ACC112 (cell line): ENCODE results near the gene METTL27.

Experiments
- H2AFZ ChIP-seq: fragments of 200-600 bp; sonication (generic); one replicate; pipeline ENCODE4 v1.6.0; 2017; ENCODE audit warnings: antibody characterized with exemption, low read length; ENCODE audit not compliant: unreplicated experiment
- H3K27ac ChIP-seq: fragments of 200-600 bp; sonication (generic); 2 replicates; pipeline ENCODE4 v1.5.1; 2014; ENCODE audit warnings: low read depth, mild to moderate bottlenecking, antibody characterized with exemption, low read length, moderate library complexity
- H3K27me3 ChIP-seq: fragments of 200-600 bp; sonication (generic); 2 replicates; pipeline ENCODE4 v1.6.1; 2014; ENCODE audit warnings: mild to moderate bottlenecking, antibody characterized with exemption, low read length, moderate library complexity, mixed read lengths; ENCODE audit not compliant: insufficient read depth
- H3K36me3 ChIP-seq: fragments of 200-600 bp; sonication (generic); 2 replicates; pipeline ENCODE4 v1.6.1; 2016; ENCODE audit warnings: mild to moderate bottlenecking, antibody characterized with exemption, low read length, moderate library complexity, mixed read lengths; ENCODE audit not compliant: insufficient read depth
- H3K4me1 ChIP-seq: fragments of 200-600 bp; sonication (generic); one replicate; pipeline ENCODE4 v1.6.1; 2016; ENCODE audit warnings: low read length, mixed read lengths; ENCODE audit not compliant: insufficient read depth, unreplicated experiment, control insufficient read depth
- H3K4me3 ChIP-seq: fragments of 200-600 bp; sonication (generic); 2 replicates; pipeline ENCODE4 v1.5.1; 2014; ENCODE audit warnings: mild to moderate bottlenecking, low read depth, low read length
- H3K79me2 ChIP-seq: fragments of 200-600 bp; sonication (generic); one replicate; pipeline ENCODE4 v1.6.0; 2016; ENCODE audit warnings: low read length; ENCODE audit not compliant: control insufficient read depth, unreplicated experiment, insufficient read depth

Gene METTL27

GRCh38 chr7:73866446-73866767, 24.1 kb upstream of the METTL27 start:
- H2AFZ ChIP-seq, result no peak overlapping the region
- H3K4me3 ChIP-seq, result no peak overlapping the region
- H3K27ac ChIP-seq, result no peak overlapping the region
- H3K27me3 ChIP-seq, result no peaks in the 10 kb centered on the region
- no peaks in the 10 kb centered on the region for H3K79me2 ChIP-seq
- no peaks in the 10 kb centered on the region for H3K4me1 ChIP-seq
- H3K36me3 ChIP-seq, result no peaks in the 10 kb centered on the region

- H3K4me3 ChIP-seq, result no peak overlapping the region
- H3K27ac ChIP-seq, result no peak overlapping the region
- H3K27me3 ChIP-seq, result no peaks in the 10 kb centered on the region
- no peaks in the 10 kb centered on the region for H3K79me2 ChIP-seq
- no peak overlapping the region for H2AFZ ChIP-seq
- no peaks in the 10 kb centered on the region for H3K4me1 ChIP-seq
- no peaks in the 10 kb centered on the region for H3K36me3 ChIP-seq
Observed at GRCh38 chr7:73865738-73866445, 23.6 kb upstream of the METTL27 start.

GRCh38 chr7:73864981-73865711, 22.8 kb upstream of the METTL27 start:
- no peaks in the 10 kb centered on the region for H3K79me2 ChIP-seq
- no peak overlapping the region for H3K27ac ChIP-seq
- no peak overlapping the region for H2AFZ ChIP-seq
- no peaks in the 10 kb centered on the region for H3K4me1 ChIP-seq
- H3K36me3 ChIP-seq, result no peaks in the 10 kb centered on the region
- H3K27me3 ChIP-seq, result no peaks in the 10 kb centered on the region
- no peak overlapping the region for H3K4me3 ChIP-seq

- Histone ChIP-seq H3K27ac (no peak overlapping the region), H3K36me3 (no peaks in the 10 kb centered on the region), H3K4me1 (no peaks in the 10 kb centered on the region), H2AFZ (no peak overlapping the region), H3K4me3 (no peak overlapping the region), H3K27me3 (no peaks in the 10 kb centered on the region), H3K79me2 (no peaks in the 10 kb centered on the region)
Observed at GRCh38 chr7:73861305-73861704, 19.0 kb upstream of the METTL27 start.

- Histone ChIP-seq H3K79me2 (no peaks in the 10 kb centered on the region), H3K27ac (no peak within 1 kb of the TSS), H3K4me1 (no peaks in the 10 kb centered on the region), H3K36me3 (no peaks in the 10 kb centered on the region), H3K4me3 (no peak within 1 kb of the TSS), H3K27me3 (no peaks in the 10 kb centered on the region), H2AFZ (no peak within 1 kb of the TSS)
Observed at GRCh38 chr7:73860859-73861258, 18.5 kb upstream of the METTL27 start, which contains the start of gene TMEM270. Gene TMEM270, plus strand, starts transcription at chr7:73861159. Its CDS starts 36 bp downstream, at chr7:73861195.

- no peak overlapping the region for H3K4me3 ChIP-seq
- H3K27me3 ChIP-seq, result no peaks in the 10 kb centered on the region
- H3K79me2 ChIP-seq, result no peaks in the 10 kb centered on the region
- no peak overlapping the region for H2AFZ ChIP-seq
- no peaks in the 10 kb centered on the region for H3K36me3 ChIP-seq
- no peak overlapping the region for H3K27ac ChIP-seq
- H3K4me1 ChIP-seq, result no peaks in the 10 kb centered on the region
Observed at GRCh38 chr7:73858807-73859206, 16.5 kb upstream of the METTL27 start.

- Histone ChIP-seq H3K27me3 (no peaks in the 10 kb centered on the region), H2AFZ (no peak overlapping the region), H3K4me3 (no peak overlapping the region), H3K36me3 (no peaks in the 10 kb centered on the region), H3K27ac (no peak overlapping the region), H3K4me1 (peaks cover 6% of the 10 kb centered on the region), H3K79me2 (no peaks in the 10 kb centered on the region)
Observed at GRCh38 chr7:73856941-73857340, 14.6 kb upstream of the METTL27 start.

- Histone ChIP-seq H2AFZ (no peak overlapping the region), H3K4me1 (peaks cover 31% of the 10 kb centered on the region), H3K36me3 (no peaks in the 10 kb centered on the region), H3K27me3 (no peaks in the 10 kb centered on the region), H3K79me2 (no peaks in the 10 kb centered on the region), H3K27ac (peak overlapping the region; percentile 96), H3K4me3 (no peak overlapping the region)
Observed at GRCh38 chr7:73852500-73852899, 10.2 kb upstream of the METTL27 start.

- Histone ChIP-seq H3K4me1 (peaks cover 31% of the 10 kb centered on the region), H3K27ac (peak overlapping the region; percentile 96), H3K27me3 (no peaks in the 10 kb centered on the region), H2AFZ (peak overlapping the region; percentile 2), H3K79me2 (no peaks in the 10 kb centered on the region), H3K36me3 (no peaks in the 10 kb centered on the region), H3K4me3 (peak overlapping the region; percentile 47)
Observed at GRCh38 chr7:73851410-73852338, 9.4 kb upstream of the METTL27 start.

- H3K27me3 ChIP-seq, result no peaks in the 10 kb centered on the region
- H3K4me3 ChIP-seq, result peak overlapping the region; percentile 47; the same call in 1 of the 2 replicates
- H3K36me3 ChIP-seq, result no peaks in the 10 kb centered on the region
- H3K79me2 ChIP-seq, result no peaks in the 10 kb centered on the region
- peak overlapping the region; percentile 96 for H3K27ac ChIP-seq
- H3K4me1 ChIP-seq, result peaks cover 31% of the 10 kb centered on the region
- no peak overlapping the region for H2AFZ ChIP-seq
Observed at GRCh38 chr7:73850781-73851207, 8.5 kb upstream of the METTL27 start.
